ENCODE data around the gene ACAD11.

ACAD11 gene

DNA sequence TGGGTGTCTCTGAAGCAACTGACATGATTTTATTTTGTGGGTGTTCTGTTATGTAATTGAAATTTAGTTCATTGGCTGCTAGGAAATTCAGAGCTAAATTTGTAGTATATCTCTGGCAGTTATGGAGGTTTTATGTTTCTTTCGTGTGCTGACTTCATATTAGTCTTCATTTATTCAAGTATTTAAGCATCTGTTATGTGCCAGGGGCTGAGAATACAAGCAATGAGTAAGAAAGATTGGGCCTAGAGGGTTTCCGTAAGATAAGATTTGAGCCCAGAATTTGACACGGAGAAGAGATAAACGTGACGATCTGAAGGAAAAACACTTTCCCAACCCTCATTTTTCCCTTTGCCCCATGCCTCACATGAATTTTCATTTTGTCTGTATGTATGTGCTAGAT, 137.7 kb downstream of the ACAD11 start:
- FAIRE-seq (no peak), DNase-seq (ENCODE audit: insufficient read length, low spot score) (no peak)

DNA sequence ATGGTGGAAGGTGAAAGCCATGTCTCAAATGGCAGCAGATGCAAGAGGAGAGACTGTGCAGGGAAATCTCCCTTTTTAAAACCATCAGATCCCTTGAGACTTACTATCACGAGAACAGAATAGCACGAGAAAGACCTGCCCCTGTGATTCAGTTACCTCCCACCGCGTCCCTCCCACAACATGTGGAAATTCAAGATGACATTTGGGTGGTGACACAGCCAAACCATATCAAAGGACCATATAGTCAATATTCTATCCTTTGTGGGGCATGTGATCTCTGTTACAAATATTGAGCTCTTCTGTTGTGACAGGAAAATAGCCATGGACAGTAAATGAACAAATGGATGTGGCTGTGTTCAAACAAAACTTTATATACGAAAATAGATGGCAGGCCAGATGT, 139.7 kb downstream of the ACAD11 start:
- no peak for FAIRE-seq

DNA sequence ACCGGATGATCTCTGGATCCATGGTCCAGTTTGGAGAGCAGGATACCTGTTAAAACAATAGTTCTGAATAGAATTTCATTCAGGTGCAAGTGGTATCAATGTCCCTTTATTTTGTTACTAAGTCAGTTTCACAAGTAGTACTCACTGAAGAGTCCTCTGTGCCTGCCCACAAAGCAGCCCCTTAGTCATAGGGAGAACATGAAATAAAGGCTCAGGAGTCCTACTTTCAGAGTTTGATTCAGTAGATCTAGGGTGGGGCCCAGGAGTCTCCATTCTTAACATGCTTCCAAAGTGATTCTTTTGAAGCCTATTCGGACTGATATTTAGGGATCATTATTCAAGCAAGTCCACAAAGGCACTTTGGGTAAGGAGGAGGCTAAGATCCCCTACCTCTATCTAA, 142.3 kb downstream of the ACAD11 start:
- FAIRE-seq (no peak), DNase-seq (ENCODE audit: insufficient read length, low spot score) (no peak)

More for the DNA sequence above, 139.7 kb downstream of the ACAD11 start:
- DNase-seq (ENCODE audit: insufficient read length, low spot score), result no peak

DNA sequence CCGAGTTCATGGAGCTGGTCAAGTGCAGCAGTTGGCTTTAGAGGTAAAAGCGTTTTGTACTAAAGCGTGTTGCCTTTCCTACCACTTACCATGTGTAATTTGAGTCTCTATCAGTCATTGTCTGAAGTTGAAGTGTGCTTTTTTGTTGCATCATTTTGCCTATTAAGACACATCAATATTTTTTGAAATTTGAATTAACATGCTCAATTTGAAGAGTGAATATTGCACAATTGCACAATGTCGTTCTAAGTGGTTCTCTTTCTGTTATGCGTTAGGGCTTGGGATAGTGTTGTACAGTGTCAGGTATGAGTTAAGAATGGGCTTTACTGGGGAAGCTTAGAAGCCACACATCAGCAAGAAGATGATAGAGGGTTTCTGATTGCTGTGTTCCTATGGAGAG, 146.6 kb downstream of the ACAD11 start:
- FAIRE-seq (no peak), DNase-seq (ENCODE audit: insufficient read length, low spot score) (no peak)

DNA sequence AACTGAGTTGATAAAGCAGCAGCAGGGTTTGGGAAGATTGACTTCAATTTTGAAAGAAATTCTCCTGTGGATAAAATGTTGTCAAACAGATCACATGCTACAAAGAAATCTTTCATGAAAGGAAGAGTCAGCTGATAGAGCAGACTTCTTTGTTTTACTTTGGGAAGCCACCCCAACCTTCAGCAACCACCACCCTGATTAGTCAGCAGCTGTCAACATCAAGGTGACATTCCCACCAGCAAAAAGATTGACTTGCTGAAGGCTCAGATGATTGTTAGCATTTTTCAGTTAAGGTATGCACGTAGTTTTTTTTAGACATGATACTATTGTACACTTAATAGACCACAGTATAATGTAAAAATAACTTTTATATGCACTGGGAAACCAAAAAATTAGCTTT, 150.1 kb downstream of the ACAD11 start:
- DNase-seq (ENCODE audit: insufficient read length, low spot score) (no peak), FAIRE-seq (no peak)

DNA sequence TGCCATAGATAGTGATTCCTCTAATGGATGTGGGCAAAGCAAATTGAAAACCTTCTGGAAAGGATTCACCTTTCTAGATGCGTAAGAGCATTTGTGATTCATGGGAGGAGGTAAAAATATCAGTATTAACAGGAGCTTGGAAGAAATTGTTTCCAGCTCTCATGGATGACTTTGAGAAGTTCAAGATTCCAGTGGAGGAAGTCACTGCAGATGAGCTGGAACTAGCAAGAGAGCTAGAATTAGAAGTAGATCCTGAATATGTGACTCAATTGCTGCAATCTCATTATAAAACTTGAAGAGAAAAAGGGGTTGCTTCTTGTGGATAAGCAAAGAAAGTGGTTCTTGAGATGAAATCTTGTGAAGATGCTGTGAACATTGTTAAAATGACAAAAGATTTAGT, 150.5 kb downstream of the ACAD11 start:
- DNase-seq (ENCODE audit: insufficient read length, low spot score) (no peak), FAIRE-seq (no peak)

Measured in GM19239 (cell line).